ENCODE data around the gene AKNAD1. TPM values are rescaled to one million over a fixed set of nuclear protein-coding genes. Genes with fewer than 3 reads are reported as not detected.
"Not testable (repeated sequence)": the region's sequence is repeated elsewhere in the genome, so short reads cannot be mapped to it uniquely, and the experiment has no call there.

Gene AKNAD1
- total and polyA plus RNA-seq, 10 of the 15 experiments (the other 5 are each of a cell fraction or from before 2014, with no cell fraction given): 0.05 to 0.13 (median 0.10) TPM; not detected in 7

GRCh38 chr1:108785264-108785663 is 71.6 kb downstream of the AKNAD1 start (continued):
- TF ChIP-seq CUX1 (IDR thresholded peaks at IDR 0.05; ENCODE audit: insufficient replicate concordance, low read depth, low read length) (no peak), BMI1 (IDR thresholded peaks at IDR 0.05; ENCODE audit: borderline replicate concordance) (no peak), SMAD5 (IDR thresholded peaks at IDR 0.05; ENCODE audit: low read depth) (no peak), SUPT20H (IDR thresholded peaks at IDR 0.05; ENCODE audit: borderline replicate concordance, control insufficient read depth, low read depth, low read length) (no peak)

DNA sequence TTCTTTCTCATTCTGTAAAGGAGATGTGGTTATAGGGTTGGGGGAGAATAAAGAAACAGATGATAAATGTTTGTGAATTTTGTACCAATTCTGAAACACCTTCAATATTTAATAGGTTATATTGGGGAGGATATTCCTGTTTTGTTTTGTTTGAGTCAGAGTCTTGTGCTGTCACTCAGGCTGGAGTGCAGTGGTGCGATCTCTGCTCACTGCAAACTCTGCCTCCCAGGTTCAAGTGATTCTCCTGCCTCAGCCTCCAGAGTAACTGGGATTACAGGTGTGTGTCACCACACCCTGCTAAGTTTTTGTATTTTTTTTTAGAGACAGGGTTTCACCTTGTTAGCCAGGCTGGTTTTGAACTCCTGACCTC is 75.3 kb downstream of the AKNAD1 start:
- not testable (repeated sequence) for H3K79me2 ChIP-seq (ENCODE audit: control insufficient read depth, insufficient read depth, low read length)

More for the DNA sequence above, 75.3 kb downstream of the AKNAD1 start:
- ATAC-seq; intact Hi-C loops (cut with micrococcal nuclease; ENCODE audit: unreplicated experiment); H3K36me3 ChIP-seq (ENCODE audit: control insufficient read depth in 2 of 2, insufficient read depth in 2 of 2, low read length in 1 of 2); RAD21 ChIA-PET (ENCODE audit: unreplicated experiment); BruUV-seq (replicated peaks); H3K9me3 ChIP-seq (replicated peaks; ENCODE audit: control insufficient read depth, insufficient read depth, low read length); CTCF ChIA-PET; DNase-seq (ENCODE audit: low read depth, low spot score); H3K27me3 ChIP-seq (replicated peaks in 1 of 2; ENCODE audit: control insufficient read depth in 2 of 2, insufficient read depth in 2 of 2, low read length in 1 of 2); FAIRE-seq; H2AFZ ChIP-seq (ENCODE audit: control insufficient read depth, low read depth, low read length); H3K4me1 ChIP-seq (ENCODE audit: control insufficient read depth, insufficient read depth, low read length); in situ Hi-C loops (cut with MboI); H3K27ac ChIP-seq (ENCODE audit: control insufficient read depth, insufficient read depth); H3K9ac ChIP-seq (ENCODE audit: control insufficient read depth, insufficient read depth, low read length); H4K20me1 ChIP-seq (ENCODE audit: control insufficient read depth, insufficient read depth); H3K4me3 ChIP-seq; H3K4me2 ChIP-seq (ENCODE audit: control insufficient read depth, insufficient read depth): not testable (repeated sequence)
- SMC1A ChIA-PET (ENCODE audit: uncharacterized antibody, unreplicated experiment): interaction anchor here (0.6 kb wide), 1 partner anchor 193 kb away, joined by 3 read pairs; no protein-coding TSS in a partner anchor
- POLR2A ChIA-PET: interaction anchor here (0.5 kb wide), 1 partner anchor 167 kb away, joined by 3 read pairs; no protein-coding TSS in a partner anchor
- WGBS (ENCODE audit: insufficient coverage, insufficient replicate concordance, low lambda C conversion rate, missing lambda C conversion rate): 100% methylated on average over 1 of the region's 1 CpG

All from GM12878 (cell line).